K562 (cell line): Measurements from ENCODE around the gene YPEL5. TPM values are rescaled to one million over a fixed set of nuclear protein-coding genes. Genes with fewer than 3 reads are reported as not detected.
A peak's percentile ranks its signal among the peaks of the same experiment; 100 is the strongest.

ENCODE experiments used
- CBX2 ChIP-seq: fragments of 200-600 bp; sonication (generic); IDR thresholded peaks from one replicate; pipeline ENCODE4 v1.6.1; 2012; ENCODE audit warnings: mild to moderate bottlenecking, low read length, inconsistent platforms; ENCODE audit not compliant: insufficient read depth, poor library complexity, severe bottlenecking
- ETV6 ChIP-seq, 3 experiments: fragments of 150-350 bp in 1 of 3; sonication (generic) in 1 of 3; formaldehyde crosslinking in 1 of 3; IDR thresholded peaks; 2 replicates each; pipeline versions ENCODE4 v1.6.1 to v1.8.0; 2014 to 2022; ENCODE audit warnings: borderline replicate concordance in 2 of 3, low read depth in 2 of 3, antibody characterized with exemption in 1 of 3, low read length in 1 of 3, mild to moderate bottlenecking in 1 of 3, missing genetic modification reagents in 1 of 3
- FOXA3 ChIP-seq, 2 experiments: fragments of 450-650 bp in 1 of 2; sonication (generic) in 1 of 2; formaldehyde crosslinking; IDR thresholded peaks in 1 of 2; conservative IDR thresholded peaks in 1 of 2; 2 replicates each; pipeline versions ENCODE4 v1.4.0 to v1.8.0; 2020 to 2022; ENCODE audit warnings: mild to moderate bottlenecking in 2 of 2, missing genetic modification reagents in 1 of 2
- HDAC2 ChIP-seq: fragments of 450-650 bp; IDR thresholded peaks from 2 replicates; pipeline ENCODE4 v1.6.1; 2016; ENCODE audit warnings: mild to moderate bottlenecking
- HIVEP1 ChIP-seq: fragments of 250-450 bp; sonication (Bioruptor Pico); IDR thresholded peaks from 2 replicates; pipeline ENCODE4 v1.4.0; 2020; ENCODE audit warnings: mild to moderate bottlenecking
- HNRNPK ChIP-seq: fragments of 200-400 bp; formaldehyde crosslinking; IDR thresholded peaks from one replicate; pipeline ENCODE4 v1.6.1; 2018; ENCODE audit warnings: mild to moderate bottlenecking, low read depth, low read length; ENCODE audit not compliant: poor library complexity, severe bottlenecking
- KDM1A ChIP-seq, 2 experiments: fragments of 450-650 bp; IDR thresholded peaks; 2 replicates each; pipeline ENCODE4 v1.6.1; 2016; ENCODE audit warnings: mild to moderate bottlenecking in 2 of 2
- KDM4B ChIP-seq, 2 experiments: fragments of 450-650 bp in 1 of 2; sonication (generic) in 1 of 2; IDR thresholded peaks; 2 replicates each; pipeline ENCODE4 v1.6.1; 2016 to 2017; ENCODE audit warnings: borderline replicate concordance in 2 of 2, antibody characterized with exemption in 1 of 2, low read depth in 1 of 2, mild to moderate bottlenecking in 1 of 2
- KDM5B ChIP-seq: fragments of 200-600 bp; sonication (generic); IDR thresholded peaks from 2 replicates; pipeline ENCODE4 v1.6.1; 2012; ENCODE audit warnings: low read depth, mild to moderate bottlenecking, moderate library complexity, low read length, control low read depth, inconsistent platforms; ENCODE audit not compliant: insufficient replicate concordance
- MTA3 ChIP-seq: fragments of 450-650 bp; formaldehyde crosslinking; IDR thresholded peaks from 2 replicates; pipeline ENCODE4 v1.6.1; 2017; ENCODE audit warnings: mild to moderate bottlenecking, borderline replicate concordance
- POLR2A ChIP-seq: fragments of 450-650 bp; conservative IDR thresholded peaks from 2 replicates; pipeline ENCODE4 v1.6.1; 2016
- TEAD2 ChIP-seq: fragments of 450-650 bp; IDR thresholded peaks from 2 replicates; pipeline ENCODE4 v1.6.1; 2016; ENCODE audit warnings: missing genetic modification characterization, control low read depth, missing compliant biosample characterization
- USF1 ChIP-seq: sonication (generic); formaldehyde crosslinking; IDR thresholded peaks from 2 replicates; pipeline ENCODE4 v1.9.0; 2022; ENCODE audit warnings: mild to moderate bottlenecking, missing genetic modification reagents
- ZBTB40 ChIP-seq, 2 experiments: fragments of 450-650 bp in 1 of 2; sonication (generic) in 1 of 2; formaldehyde crosslinking in 1 of 2; IDR thresholded peaks; 2 replicates each; pipeline versions ENCODE4 v1.7.1 to v1.9.0; 2016 to 2022; ENCODE audit warnings: inconsistent platforms in 1 of 2, mild to moderate bottlenecking in 1 of 2, missing genetic modification reagents in 1 of 2
- ZNF232 ChIP-seq: sonication (generic); formaldehyde crosslinking; IDR thresholded peaks from 2 replicates; pipeline ENCODE4 v1.8.0; 2022; ENCODE audit warnings: mild to moderate bottlenecking, missing genetic modification reagents
- polyA plus RNA-seq, 8 experiments: library from polyadenylated mRNA; depleted of rRNA in 4 of 8; stranded (reverse) in 5 of 8; unstranded in 3 of 8; fragments of >200 nt; fragmentation: Nextera tagmentation in 2 of 8; fragmentation: Illumina TruSeq in 1 of 8; extraction: Ambion mirVana in 2 of 8; extraction: Trizol in 1 of 8; gene quantifications; 2 replicates each; pipeline versions ENCODE4 v1.2.1 to v1.2.3, GENCODE V29; 2011 to 2014; ENCODE audit warnings: inconsistent platforms in 1 of 8, missing spikeins in 1 of 8
- total RNA-seq, 7 experiments: library from RNA; depleted of rRNA in 6 of 7; stranded (reverse); fragments of >200 nt in 6 of 7; fragmentation: Illumina TruSeq in 2 of 7; extraction: Trizol in 2 of 7; gene quantifications; 2 replicates each; pipeline versions ENCODE4 v1.2.1 to v1.2.3, GENCODE V29; 2011 to 2021; ENCODE audit warnings: low replicate concordance in 1 of 7

The YPEL5 gene
- total and polyA plus RNA-seq, 9 of the 15 experiments (the other 6 are each of a cell fraction or from before 2014, with no cell fraction given): 5.4 to 34.4 (median 12.3) TPM

GRCh38 chr2:30147715-30148610 lies 1.2 kb downstream of the YPEL5 start (continued):
- TF ChIP-seq ZBTB40 (IDR thresholded peaks at IDR 0.05) (no peak), ZBTB40 (CRISPR knock-in tag; IDR thresholded peaks at IDR 0.05) (no peak), KDM1A (IDR thresholded peaks at IDR 0.05) (no peak), FOXA3 (CRISPR knock-in tag; conservative IDR thresholded peaks at IDR 0.05 in 1 of 2, IDR thresholded peaks at IDR 0.05 in 1 of 2) (no peak), HIVEP1 (CRISPR knock-in tag) (no peak), HNRNPK (peak; percentile 70), POLR2A (peak; percentile 8), MTA3 (peak; percentile 81), TEAD2 (tag) (no peak), CBX2 (no peak), HDAC2 (no peak), KDM5B (peak; percentile 43), ZNF232 (CRISPR knock-in tag) (no peak), ETV6 (IDR thresholded peaks at IDR 0.05; ENCODE audit: borderline replicate concordance in 1 of 2, low read depth in 2 of 2, low read length in 1 of 2) (no peak), ETV6 (CRISPR knock-in tag; IDR thresholded peaks at IDR 0.05; ENCODE audit: borderline replicate concordance) (no peak), USF1 (CRISPR knock-in tag) (peak; percentile 92), KDM4B (IDR thresholded peaks at IDR 0.05; ENCODE audit: borderline replicate concordance in 2 of 2, low read depth in 1 of 2) (no peak)
